ENCODE data around the gene LTO1.

The LTO1 gene

GRCh38 chr11:69656536-69657455 is 18.4 kb downstream of the LTO1 start:
- no peak for DNase-seq

- no peak for DNase-seq
Observed at GRCh38 chr11:69655479-69656428, 19.4 kb downstream of the LTO1 start.

- DNase-seq: no peak
Observed at GRCh38 chr11:69654660-69655478, 20.3 kb downstream of the LTO1 start.

GRCh38 chr11:69654001-69654659 is 21.0 kb downstream of the LTO1 start:
- no peak for DNase-seq

- no peak for DNase-seq
Observed at GRCh38 chr11:69653406-69653960, 21.7 kb downstream of the LTO1 start.

GRCh38 chr11:69652999-69653398 is 22.2 kb downstream of the LTO1 start:
- DNase-seq: no peak

GRCh38 chr11:69651834-69652620 is 23.1 kb downstream of the LTO1 start:
- no peak for DNase-seq

GRCh38 chr11:69650832-69651344 is 24.3 kb downstream of the LTO1 start:
- no peak for DNase-seq

- no peak for DNase-seq
Observed at GRCh38 chr11:69650081-69650831, 24.9 kb downstream of the LTO1 start.

GRCh38 chr11:69649576-69649900 is 25.6 kb downstream of the LTO1 start:
- no peak for DNase-seq

GRCh38 chr11:69648679-69649575 is 26.2 kb downstream of the LTO1 start:
- no peak for DNase-seq

- DNase-seq: no peak
Observed at GRCh38 chr11:69647761-69648497, 27.2 kb downstream of the LTO1 start.

- DNase-seq: no peak
Observed at GRCh38 chr11:69647390-69647748, 27.8 kb downstream of the LTO1 start.

- DNase-seq: no peak
Observed at GRCh38 chr11:69646493-69647389, 28.4 kb downstream of the LTO1 start.

GRCh38 chr11:69645801-69646492 is 29.2 kb downstream of the LTO1 start:
- no peak for DNase-seq

GRCh38 chr11:69644962-69645675 is 30.0 kb downstream of the LTO1 start:
- no peak for DNase-seq

Data from activated CD4-positive, CD25-positive, alpha-beta regulatory T cell (primary cell).